SU-DHL-6 (cell line): Measurements from ENCODE around the gene CFAP107.

Experiments
- H2AFZ ChIP-seq: fragments of 200-600 bp; sonication (generic); 2 replicates; pipeline ENCODE4 v1.6.1; 2014; ENCODE audit warnings: low read depth, mild to moderate bottlenecking, moderate library complexity, mixed read lengths, antibody characterized with exemption, low read length; ENCODE audit not compliant: severe bottlenecking
- H3F3A ChIP-seq: fragments of 200-600 bp; shearing (Covaris generic); 2 replicates; pipeline ENCODE4 v1.6.0; 2016; ENCODE audit warnings: antibody characterized with exemption, mild to moderate bottlenecking; ENCODE audit not compliant: insufficient read depth
- H3K27ac ChIP-seq: fragments of 200-600 bp; sonication (generic); 2 replicates; pipeline ENCODE4 v1.5.1; 2016; ENCODE audit warnings: low read depth, mild to moderate bottlenecking, low read length, moderate library complexity, mixed read lengths
- H3K27me3 ChIP-seq: fragments of 200-600 bp; sonication (generic), shearing (Covaris generic); 2 replicates; pipeline ENCODE4 v1.6.0; 2014; ENCODE audit warnings: mild to moderate bottlenecking, low read length
- H3K36me3 ChIP-seq: fragments of 200-600 bp; sonication (generic); 2 replicates; pipeline ENCODE4 v1.6.1; 2014; ENCODE audit warnings: mild to moderate bottlenecking, low read length, mixed read lengths
- H3K4me2 ChIP-seq: fragments of 300-600, 200-600 bp; shearing (Covaris generic), sonication (generic); 2 replicates; pipeline ENCODE4 v1.6.0; 2014; ENCODE audit warnings: low read length, low read depth, mild to moderate bottlenecking; ENCODE audit not compliant: poor library complexity, severe bottlenecking
- H3K4me3 ChIP-seq: fragments of 200-600 bp; sonication (generic); 2 replicates; pipeline ENCODE4 v1.5.1; 2014; ENCODE audit warnings: antibody characterized with exemption, low read length, mild to moderate bottlenecking, mixed read lengths; ENCODE audit not compliant: insufficient read depth, poor library complexity, severe bottlenecking
- H3K79me2 ChIP-seq: fragments of 200-600 bp; sonication (generic); 2 replicates; pipeline ENCODE4 v1.6.1; 2014; ENCODE audit warnings: mild to moderate bottlenecking, low read length, moderate library complexity; ENCODE audit not compliant: insufficient read depth
- H3K9ac ChIP-seq: fragments of 200-600 bp; sonication (generic); 2 replicates; pipeline ENCODE4 v1.7.0; 2014; ENCODE audit warnings: mild to moderate bottlenecking, low read length
- H3K9me2 ChIP-seq: fragments of 200-600 bp; sonication (generic); replicated peaks from 2 replicates; pipeline ENCODE4 v1.6.1; 2014; ENCODE audit warnings: low read length; ENCODE audit not compliant: insufficient read depth
- H3K9me3 ChIP-seq: fragments of 200-600 bp; sonication (generic); 2 replicates; pipeline ENCODE4 v1.6.1; 2014; ENCODE audit warnings: low read length, mixed read lengths; ENCODE audit not compliant: insufficient read depth
- H4K20me1 ChIP-seq: fragments of 200-600 bp; sonication (generic); 2 replicates; pipeline ENCODE4 v1.6.1; 2014; ENCODE audit warnings: low read depth, mild to moderate bottlenecking, antibody characterized with exemption, low read length, moderate library complexity, mixed read lengths
- EZH2phosphoT487 ChIP-seq: fragments of 200-600 bp; sonication (generic), shearing (Covaris generic); conservative IDR thresholded peaks from 2 replicates; pipeline ENCODE4 v1.6.1; 2018; ENCODE audit warnings: mild to moderate bottlenecking, antibody characterized with exemption, low read length, moderate library complexity, mixed read lengths
- TF ChIP-seq, protein P1 (sequence below): fragments of 200-600 bp; sonication (generic); IDR thresholded peaks from one replicate; pipeline ENCODE4 v1.5.1; 2017; ENCODE audit warnings: antibody characterized with exemption, mild to moderate bottlenecking, low read length, moderate library complexity; ENCODE audit not compliant: insufficient read depth, poor library complexity, severe bottlenecking

CFAP107 gene

DNA sequence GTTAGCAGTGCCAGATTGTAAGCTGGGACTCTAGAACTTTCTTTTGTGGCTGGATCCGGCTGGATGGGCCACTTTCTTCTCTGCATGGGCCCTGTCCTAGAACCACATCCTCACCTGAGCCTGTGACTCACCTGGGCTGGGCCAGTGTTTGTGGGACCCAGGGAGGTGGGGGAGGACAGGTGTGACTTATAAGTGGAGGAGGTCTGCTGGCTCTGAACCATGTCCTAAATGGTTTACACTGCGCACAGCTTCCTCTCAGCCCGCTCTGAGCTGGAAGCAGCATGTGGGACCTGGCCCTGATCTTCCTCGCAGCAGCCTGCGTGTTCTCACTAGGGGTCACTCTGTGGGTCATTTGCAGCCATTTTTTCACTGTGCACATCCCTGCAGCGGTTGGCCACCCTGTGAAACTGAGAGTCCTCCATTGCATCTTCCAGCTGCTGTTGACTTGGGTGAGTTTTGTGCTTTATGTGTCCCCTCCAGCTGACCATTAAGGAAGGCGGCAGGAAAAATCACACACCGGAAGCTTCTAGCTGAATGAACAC, 30.0 kb upstream of the CFAP107 start, which contains the start of gene AADACL3:
AADACL3 (plus strand) TSS at position 215 of the 542 bp plus-strand sequence; CDS start at position 282, 67 bp downstream.
- Histone ChIP-seq H3K9ac (no peak within 1 kb of the TSS), H3K27me3 (no peaks in the 10 kb centered on the region), H3K4me2 (no peak within 1 kb of the TSS), H3K79me2 (no peaks in the 10 kb centered on the region), H3K9me2 (no peaks in the 10 kb centered on the region), H3F3A (no peaks in the 10 kb centered on the region), H3K36me3 (no peaks in the 10 kb centered on the region), H2AFZ (no peak within 1 kb of the TSS), H4K20me1 (no peaks in the 10 kb centered on the region), H3K9me3 (no peaks in the 10 kb centered on the region), H3K4me3 (no peak within 1 kb of the TSS), H3K27ac (no peak within 1 kb of the TSS)
- TF ChIP-seq, protein P1, sequence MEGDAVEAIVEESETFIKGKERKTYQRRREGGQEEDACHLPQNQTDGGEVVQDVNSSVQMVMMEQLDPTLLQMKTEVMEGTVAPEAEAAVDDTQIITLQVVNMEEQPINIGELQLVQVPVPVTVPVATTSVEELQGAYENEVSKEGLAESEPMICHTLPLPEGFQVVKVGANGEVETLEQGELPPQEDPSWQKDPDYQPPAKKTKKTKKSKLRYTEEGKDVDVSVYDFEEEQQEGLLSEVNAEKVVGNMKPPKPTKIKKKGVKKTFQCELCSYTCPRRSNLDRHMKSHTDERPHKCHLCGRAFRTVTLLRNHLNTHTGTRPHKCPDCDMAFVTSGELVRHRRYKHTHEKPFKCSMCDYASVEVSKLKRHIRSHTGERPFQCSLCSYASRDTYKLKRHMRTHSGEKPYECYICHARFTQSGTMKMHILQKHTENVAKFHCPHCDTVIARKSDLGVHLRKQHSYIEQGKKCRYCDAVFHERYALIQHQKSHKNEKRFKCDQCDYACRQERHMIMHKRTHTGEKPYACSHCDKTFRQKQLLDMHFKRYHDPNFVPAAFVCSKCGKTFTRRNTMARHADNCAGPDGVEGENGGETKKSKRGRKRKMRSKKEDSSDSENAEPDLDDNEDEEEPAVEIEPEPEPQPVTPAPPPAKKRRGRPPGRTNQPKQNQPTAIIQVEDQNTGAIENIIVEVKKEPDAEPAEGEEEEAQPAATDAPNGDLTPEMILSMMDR: no peak

DNA sequence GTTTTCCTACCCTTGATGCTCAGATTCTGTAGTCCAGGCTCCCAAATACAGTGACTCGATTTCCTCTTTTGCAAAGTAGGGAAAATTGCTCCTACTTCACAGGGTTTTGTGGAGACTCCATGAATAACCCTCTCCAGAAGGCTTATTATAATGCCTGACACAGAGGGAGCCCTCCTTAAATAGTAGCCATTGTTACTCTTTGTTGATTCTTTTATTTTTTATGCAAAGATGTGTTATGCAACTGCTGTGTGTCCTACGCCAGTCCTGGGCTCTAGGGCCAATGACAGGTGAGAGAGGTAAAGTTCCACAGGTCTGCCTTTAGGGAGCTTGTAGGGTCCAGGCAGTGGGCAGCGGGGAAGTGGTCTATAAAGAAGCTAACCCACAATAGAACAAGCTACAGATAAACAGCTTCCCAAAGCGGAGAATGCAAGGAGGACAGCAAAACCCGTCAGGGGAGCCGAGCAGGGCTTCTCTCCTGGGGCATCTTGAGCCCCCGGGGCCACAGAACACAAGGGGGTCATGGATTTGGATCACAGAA, 28.6 kb upstream of the CFAP107 start:
- no peak for TF ChIP-seq EZH2phosphoT487
- TF ChIP-seq, protein P1: no peak
- H4K20me1 ChIP-seq: no peaks in the 10 kb centered on the region
- no peaks in the 10 kb centered on the region for H3F3A ChIP-seq
- no peak overlapping the region for H2AFZ ChIP-seq
- no peaks in the 10 kb centered on the region for H3K9me3 ChIP-seq
- H3K36me3 ChIP-seq: no peaks in the 10 kb centered on the region
- H3K79me2 ChIP-seq: no peaks in the 10 kb centered on the region
- no peaks in the 10 kb centered on the region for H3K9me2 ChIP-seq
- H3K4me2 ChIP-seq: no peak overlapping the region
- no peak overlapping the region for H3K27ac ChIP-seq
- H3K27me3 ChIP-seq: no peaks in the 10 kb centered on the region
- no peak overlapping the region for H3K4me3 ChIP-seq
- no peak overlapping the region for H3K9ac ChIP-seq

GRCh38 chr1:12722626-12723025, 23.4 kb upstream of the CFAP107 start:
- H3K9me2 ChIP-seq: no peaks in the 10 kb centered on the region
- H3K27me3 ChIP-seq: no peaks in the 10 kb centered on the region

More at GRCh38 chr1:12722626-12723025, 23.4 kb upstream of the CFAP107 start:
- Histone ChIP-seq H3K9ac (no peak overlapping the region), H3K9me3 (no peaks in the 10 kb centered on the region), H3K79me2 (no peaks in the 10 kb centered on the region), H3K36me3 (no peaks in the 10 kb centered on the region), H3K4me2 (no peak overlapping the region), H3F3A (no peaks in the 10 kb centered on the region), H4K20me1 (no peaks in the 10 kb centered on the region), H3K4me3 (no peak overlapping the region), H2AFZ (no peak overlapping the region), H3K27ac (no peak overlapping the region)
- TF ChIP-seq, protein P1: no peak
- TF ChIP-seq EZH2phosphoT487: no peak
